SK-N-SH treated with all-trans-retinoic acid at 6 μM for 48 hours (cell line): ENCODE data around the gene FRAS1.

ENCODE experiments used
- ATAC-seq: fragments of 200-7000 bp; cut with Tn5 transposase; 3 replicates; pipeline ENCODE4 v1.9.1; 2020; ENCODE audit warnings: mild to moderate bottlenecking, moderate library complexity
- ARNTL ChIP-seq: fragments of 450-650 bp; formaldehyde crosslinking; IDR thresholded peaks from 2 replicates; pipeline ENCODE4 v1.5.0; 2020; ENCODE audit warnings: low read depth, mild to moderate bottlenecking, moderate library complexity, borderline replicate concordance
- BACH2 ChIP-seq: fragments of 250-450 bp; sonication (Bioruptor Pico); IDR thresholded peaks from 2 replicates; pipeline ENCODE4 v1.9.0; 2021; ENCODE audit warnings: mild to moderate bottlenecking, borderline replicate concordance
- CREB5 ChIP-seq: fragments of 250-450 bp; sonication (Bioruptor Pico); IDR thresholded peaks from 2 replicates; pipeline ENCODE4 v1.5.1; 2020; ENCODE audit warnings: low read depth, mild to moderate bottlenecking, moderate library complexity
- CSDC2 ChIP-seq: fragments of 250-450 bp; sonication (Bioruptor Pico); IDR thresholded peaks from 2 replicates; pipeline ENCODE4 v1.5.0; 2020; ENCODE audit warnings: mild to moderate bottlenecking, moderate library complexity
- ISL1 ChIP-seq: fragments of 250-450 bp; sonication (Bioruptor Pico); IDR thresholded peaks from 2 replicates; pipeline ENCODE4 v2.1.2; 2022; ENCODE audit warnings: mild to moderate bottlenecking, moderate library complexity
- PATZ1 ChIP-seq: fragments of 250-450 bp; sonication (Bioruptor Pico); IDR thresholded peaks from 2 replicates; pipeline ENCODE4 v1.8.0; 2020; ENCODE audit warnings: mild to moderate bottlenecking, moderate library complexity, borderline replicate concordance
- POU6F1 ChIP-seq: fragments of 250-450 bp; sonication (Bioruptor Pico); IDR thresholded peaks from 2 replicates; pipeline ENCODE4 v1.8.0; 2021; ENCODE audit warnings: low read depth, mild to moderate bottlenecking, moderate library complexity, borderline replicate concordance
- PPARA ChIP-seq: fragments of 250-450 bp; sonication (Bioruptor Pico); IDR thresholded peaks from 2 replicates; pipeline ENCODE4 v1.5.0; 2020; ENCODE audit warnings: mild to moderate bottlenecking, borderline replicate concordance
- RARB ChIP-seq: fragments of 250-450 bp; sonication (Bioruptor Pico); IDR thresholded peaks from 2 replicates; pipeline ENCODE4 v1.8.0; 2021; ENCODE audit warnings: mild to moderate bottlenecking, moderate library complexity
- SNAI2 ChIP-seq: fragments of 250-450 bp; sonication (Bioruptor Pico); IDR thresholded peaks from 2 replicates; pipeline ENCODE4 v1.5.0; 2020; ENCODE audit warnings: mild to moderate bottlenecking, moderate library complexity
- TCF4 ChIP-seq: fragments of 250-450 bp; sonication (Bioruptor Pico); IDR thresholded peaks from 2 replicates; pipeline ENCODE4 v1.8.0; 2021; ENCODE audit warnings: mild to moderate bottlenecking, moderate library complexity, borderline replicate concordance
- TOX ChIP-seq: fragments of 250-450 bp; sonication (Bioruptor Pico); IDR thresholded peaks from 2 replicates; pipeline ENCODE4 v1.8.0; 2021; ENCODE audit warnings: mild to moderate bottlenecking, moderate library complexity, borderline replicate concordance
- TSHZ2 ChIP-seq: fragments of 250-450 bp; sonication (Bioruptor Pico); IDR thresholded peaks from 2 replicates; pipeline ENCODE4 v1.5.0; 2020; ENCODE audit warnings: mild to moderate bottlenecking, moderate library complexity
- ZC3H10 ChIP-seq: fragments of 250-450 bp; sonication (Bioruptor Pico); IDR thresholded peaks from 2 replicates; pipeline ENCODE4 v1.5.1; 2021; ENCODE audit warnings: mild to moderate bottlenecking, moderate library complexity
- ZFP3 ChIP-seq: fragments of 250-450 bp; sonication (Bioruptor Pico); IDR thresholded peaks from 2 replicates; pipeline ENCODE4 v1.5.0; 2020; ENCODE audit warnings: mild to moderate bottlenecking, moderate library complexity
- ZNF565 ChIP-seq: fragments of 450-650 bp; formaldehyde crosslinking; conservative IDR thresholded peaks from 2 replicates; pipeline ENCODE4 v1.5.0; 2020; ENCODE audit warnings: low read depth, mild to moderate bottlenecking, moderate library complexity
- ZNF70 ChIP-seq: fragments of 450-650 bp; formaldehyde crosslinking; IDR thresholded peaks from 2 replicates; pipeline ENCODE4 v1.5.0; 2020; ENCODE audit warnings: mild to moderate bottlenecking, moderate library complexity
- ZNF8 ChIP-seq: fragments of 450-650 bp; formaldehyde crosslinking; IDR thresholded peaks from 2 replicates; pipeline ENCODE4 v1.5.0; 2020; ENCODE audit warnings: mild to moderate bottlenecking, moderate library complexity

The FRAS1 gene

DNA sequence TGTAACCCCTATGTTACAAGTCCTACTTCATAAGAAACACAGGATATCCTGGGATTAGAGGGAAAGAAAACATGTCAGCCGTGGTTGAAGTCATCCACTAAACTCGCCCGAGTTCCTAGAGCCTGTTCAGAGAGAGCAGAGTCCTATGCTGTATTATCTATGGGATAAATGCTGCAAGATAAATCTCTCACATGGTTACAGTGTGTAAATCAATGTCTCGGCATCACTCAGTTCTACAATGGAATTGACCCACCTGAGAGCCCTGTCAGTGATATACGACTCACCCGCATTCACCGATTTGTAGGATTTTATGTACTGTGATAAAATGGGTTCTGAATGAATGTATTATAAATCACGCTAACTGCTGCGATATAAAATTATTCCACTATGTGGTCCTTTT, 366.7 kb downstream of the FRAS1 start:
- ATAC-seq: no peak
- TF ChIP-seq TOX (CRISPR knock-in tag) (no peak), TSHZ2 (CRISPR knock-in tag) (no peak), ZC3H10 (CRISPR knock-in tag) (no peak), ZFP3 (CRISPR knock-in tag) (no peak), RARB (no peak), ZNF8 (CRISPR knock-in tag) (no peak)

- TF ChIP-seq SNAI2 (CRISPR knock-in tag) (no peak), ISL1 (CRISPR knock-in tag) (no peak), TCF4 (CRISPR knock-in tag) (no peak), TSHZ2 (CRISPR knock-in tag) (no peak), ZNF70 (CRISPR knock-in tag) (no peak)
- ATAC-seq: no peak
Observed at GRCh38 chr4:78424461-78424860, 367.3 kb downstream of the FRAS1 start.

GRCh38 chr4:78426972-78427371, 369.8 kb downstream of the FRAS1 start:
- no peak for TF ChIP-seq SNAI2 (CRISPR knock-in tag)
- no peak for TF ChIP-seq PATZ1
- ATAC-seq: no peak

- no peak for TF ChIP-seq TSHZ2 (CRISPR knock-in tag)
- TF ChIP-seq ZC3H10 (CRISPR knock-in tag): no peak
- no peak for TF ChIP-seq ZNF565 (CRISPR knock-in tag)
- no peak for TF ChIP-seq ISL1 (CRISPR knock-in tag)
- no peak for TF ChIP-seq CSDC2 (CRISPR knock-in tag)
- no peak for TF ChIP-seq ZNF8 (CRISPR knock-in tag)
- TF ChIP-seq RARB: no peak
- no peak for TF ChIP-seq POU6F1 (CRISPR knock-in tag)
- TF ChIP-seq CREB5: no peak
- TF ChIP-seq PATZ1: no peak
- TF ChIP-seq BACH2 (CRISPR knock-in tag): no peak
- no peak for TF ChIP-seq PPARA (CRISPR knock-in tag)
- no peak for TF ChIP-seq ARNTL
- TF ChIP-seq SNAI2 (CRISPR knock-in tag): no peak
- no peak for TF ChIP-seq TOX (CRISPR knock-in tag)
- TF ChIP-seq, all 23 proteins: peak for 0
Observed at GRCh38 chr4:78428996-78429395, 371.9 kb downstream of the FRAS1 start.

More at GRCh38 chr4:78428996-78429395, 371.9 kb downstream of the FRAS1 start:
- ATAC-seq: no peak
